HG03064 (cell line): ENCODE data around the gene AAGAB.
"Not testable (repeated sequence)": the region's sequence is repeated elsewhere in the genome, so short reads cannot be mapped to it uniquely, and the experiment has no call there.

Experiments used
- ATAC-seq: cut with Tn5 transposase; IDR thresholded peaks from one replicate; pipeline ENCODE4 v1.9.1; 2021; ENCODE audit warnings: low read depth; ENCODE audit not compliant: unreplicated experiment

AAGAB gene

DNA sequence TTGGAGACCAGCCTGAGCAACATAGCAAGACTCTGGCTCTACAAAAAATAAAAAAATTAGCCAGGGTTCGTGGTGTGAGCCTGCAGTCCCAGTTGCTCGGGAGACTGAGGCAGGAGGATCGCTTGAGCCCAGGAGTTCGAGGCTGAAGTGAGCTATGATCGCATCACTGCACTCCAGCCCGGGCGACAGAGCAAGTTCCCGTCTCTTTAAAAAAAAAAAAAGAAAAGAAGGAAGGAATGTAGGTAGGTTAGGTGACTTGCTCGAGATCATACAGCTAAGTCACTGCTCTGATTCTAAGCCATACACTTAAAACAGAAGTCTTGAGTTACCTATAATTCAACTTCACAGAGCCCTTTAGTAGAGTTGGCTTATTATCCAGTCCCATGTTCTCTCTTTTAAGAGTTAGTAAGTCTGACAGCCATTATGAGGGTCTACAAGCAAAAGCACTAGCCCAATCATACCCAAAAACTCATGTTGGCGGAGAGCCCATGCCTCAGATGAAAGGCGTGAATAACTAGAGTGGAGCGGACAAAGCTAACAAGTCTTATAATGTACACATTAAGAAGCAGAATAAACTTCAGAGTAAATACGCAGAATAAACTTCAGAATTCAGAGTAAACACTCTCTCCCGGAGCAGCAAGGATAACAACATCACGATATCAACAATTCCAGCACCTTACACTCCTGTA, 768 bp downstream of the AAGAB start:
- no peak for ATAC-seq

- no peak for ATAC-seq
These were observed 1.4 kb downstream of the AAGAB start for GRCh38 chr15:67253101-67253500.

GRCh38 chr15:67251318-67251717, 3.1 kb downstream of the AAGAB start:
- ATAC-seq: no peak

- ATAC-seq: no peak
These were observed 4.6 kb downstream of the AAGAB start for GRCh38 chr15:67249830-67250229.

GRCh38 chr15:67248011-67248505, 6.4 kb downstream of the AAGAB start:
- ATAC-seq: no peak

GRCh38 chr15:67246606-67247005, 7.9 kb downstream of the AAGAB start:
- ATAC-seq: not testable (repeated sequence)

- no peak for ATAC-seq
These were observed 9.4 kb downstream of the AAGAB start for GRCh38 chr15:67244971-67245478.

- no peak for ATAC-seq
These were observed 11.8 kb downstream of the AAGAB start for GRCh38 chr15:67242708-67243111.

GRCh38 chr15:67241132-67241855, 13.2 kb downstream of the AAGAB start:
- peak; percentile 79 for ATAC-seq

GRCh38 chr15:67240235-67241131, 14.0 kb downstream of the AAGAB start:
- no peak for ATAC-seq

- no peak for ATAC-seq
These were observed 21.9 kb downstream of the AAGAB start for GRCh38 chr15:67232591-67232990.

GRCh38 chr15:67230504-67230903, 24.0 kb downstream of the AAGAB start:
- no peak for ATAC-seq

- ATAC-seq: no peak
These were observed 26.2 kb downstream of the AAGAB start for GRCh38 chr15:67228286-67228685.

DNA sequence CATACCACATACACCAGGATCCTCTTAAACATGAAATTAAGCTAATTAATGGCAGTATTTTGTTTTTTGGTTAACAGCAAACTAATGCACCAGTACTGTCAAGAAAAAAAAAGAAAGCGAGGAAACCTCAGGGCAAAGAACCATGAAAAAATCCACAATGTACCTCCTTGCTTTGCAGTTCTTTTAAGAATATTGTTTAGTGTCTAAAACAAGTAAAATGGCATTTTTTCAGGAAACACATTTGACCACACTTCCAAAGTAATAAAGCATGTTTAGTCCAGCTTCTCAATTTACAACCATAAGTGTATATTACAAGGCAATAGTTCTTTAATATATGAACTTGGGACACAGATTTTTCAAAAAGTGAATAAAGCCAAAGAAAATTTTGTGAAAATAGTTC, 26.6 kb downstream of the AAGAB start:
- ATAC-seq: no peak

- ATAC-seq: no peak
These were observed 27.0 kb downstream of the AAGAB start for GRCh38 chr15:67227431-67227830.

DNA sequence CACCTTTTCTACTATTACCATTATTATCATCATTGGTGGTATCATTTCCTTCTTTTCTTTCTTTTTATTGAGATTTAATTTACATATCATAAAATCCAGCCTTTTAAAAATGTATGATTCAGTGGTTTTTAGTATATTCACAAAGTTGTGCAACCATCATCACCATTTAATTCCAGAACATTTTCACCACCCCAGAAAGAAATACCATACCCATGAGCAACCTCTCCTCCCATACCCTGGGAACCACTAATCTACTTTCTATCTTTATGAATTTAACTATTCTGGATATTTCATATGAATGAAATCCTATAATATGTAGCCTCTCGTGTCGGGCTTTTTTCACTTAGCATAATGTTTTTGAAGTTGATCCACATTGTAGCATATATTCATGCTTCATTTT, 29.1 kb downstream of the AAGAB start:
- no peak for ATAC-seq

GRCh38 chr15:67224889-67225288, 29.6 kb downstream of the AAGAB start:
- ATAC-seq: no peak

DNA sequence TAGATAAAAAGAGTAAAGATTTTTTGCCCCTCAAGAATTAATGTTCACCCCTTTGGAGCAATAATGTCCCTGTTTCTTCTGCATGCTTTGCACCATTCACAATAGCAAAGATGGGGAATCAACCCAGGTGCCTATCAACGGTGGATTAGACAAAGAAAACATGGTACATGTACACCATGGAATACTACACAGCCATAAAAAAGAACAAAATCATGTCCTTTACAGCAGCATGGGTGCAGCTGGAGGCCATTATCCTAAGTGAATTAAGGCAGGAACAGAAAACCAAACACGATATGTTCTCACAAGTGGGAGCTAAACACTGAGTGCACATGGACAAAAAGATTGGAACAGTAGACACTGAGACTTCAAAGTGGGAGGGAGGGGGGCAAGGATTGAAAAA, 35.2 kb downstream of the AAGAB start:
- ATAC-seq: no peak

DNA sequence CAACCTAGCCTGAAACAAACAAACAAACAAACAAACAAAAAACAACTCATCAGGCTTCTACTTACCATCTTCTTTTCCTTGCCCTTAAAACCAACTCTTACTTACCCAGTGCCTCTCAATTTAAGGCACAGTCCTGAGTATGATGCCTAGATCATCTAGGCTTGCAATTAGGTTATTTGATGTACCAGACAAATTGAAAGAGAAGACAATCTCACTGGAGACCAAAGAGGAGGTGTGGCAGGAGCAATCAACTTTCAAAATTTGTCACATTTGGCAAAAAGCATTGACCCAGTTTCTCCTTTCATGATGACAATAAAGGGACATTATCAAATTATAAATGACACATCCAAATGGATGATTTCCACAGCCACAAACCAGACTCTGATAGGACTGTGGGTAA, 36.0 kb downstream of the AAGAB start:
- ATAC-seq: no peak

GRCh38 chr15:67216859-67217258, 37.6 kb downstream of the AAGAB start:
- no peak for ATAC-seq

DNA sequence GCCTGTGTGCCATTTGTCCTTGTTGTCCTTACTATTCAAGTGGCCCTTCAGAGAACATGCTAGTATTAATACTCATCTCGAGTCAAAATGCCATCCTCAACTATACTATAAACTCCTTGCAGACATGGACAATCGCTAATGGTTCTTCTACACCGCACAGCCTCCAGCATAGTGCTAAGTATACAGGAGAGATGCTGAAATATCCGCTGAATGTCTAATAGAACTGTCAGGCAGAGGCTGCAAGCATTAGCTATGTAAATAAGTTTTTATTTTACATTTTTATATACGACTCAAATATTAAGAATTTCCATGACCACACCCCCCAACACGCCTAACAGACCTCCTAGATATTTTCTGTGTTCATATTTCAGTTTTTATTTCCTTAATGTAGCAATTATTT, 39.4 kb downstream of the AAGAB start:
- ATAC-seq: no peak
